Fibroblast of lung (primary cell): ENCODE results near the gene PPP1R15B. TPM values are rescaled to one million over a fixed set of nuclear protein-coding genes. Genes with fewer than 3 reads are reported as not detected.

Source experiments
- DNase-seq, 2 donors: peaks; one replicate each; pipeline versions ENCODE4 v3.0.0 to v3.0.0-alpha.2; 2010; ENCODE audit warnings: low read depth in 2 of 2
- H2AFZ ChIP-seq: 2 replicates; pipeline ENCODE4 v1.5.1; 2012; ENCODE audit warnings: low read length, control low read depth, inconsistent platforms
- H3K27ac ChIP-seq: 2 replicates; pipeline ENCODE4 v1.5.1; 2011; ENCODE audit warnings: low read length, control low read depth; ENCODE audit not compliant: insufficient read depth
- H3K27me3 ChIP-seq: 2 replicates; pipeline ENCODE4 v1.5.1; 2011; ENCODE audit warnings: mild to moderate bottlenecking, low read length; ENCODE audit not compliant: control insufficient read depth, insufficient read depth
- H3K36me3 ChIP-seq: 2 replicates; pipeline ENCODE4 v1.5.1; 2011; ENCODE audit warnings: low read length; ENCODE audit not compliant: control insufficient read depth, insufficient read depth
- H3K4me1 ChIP-seq: 2 replicates; pipeline ENCODE4 v1.5.1; 2011; ENCODE audit warnings: low read length; ENCODE audit not compliant: control insufficient read depth, insufficient read depth; ENCODE audit errors: extremely low read depth
- H3K4me2 ChIP-seq: 2 replicates; pipeline ENCODE4 v1.5.1; 2011; ENCODE audit warnings: low read length, control low read depth; ENCODE audit not compliant: insufficient read depth; ENCODE audit errors: extremely low read depth
- H3K4me3 ChIP-seq, 4 experiments: fragments of 200-600 bp in 1 of 4; sonication (generic) in 1 of 4; replicated peaks in 1 of 4; 2 replicates each; pipeline ENCODE4 v1.5.1; 2011 to 2016; ENCODE audit warnings: low read length in 4 of 4, low read depth in 3 of 4, mild to moderate bottlenecking in 3 of 4, control low read depth in 2 of 4, inconsistent platforms in 1 of 4, mixed read lengths in 1 of 4; ENCODE audit not compliant: insufficient read depth in 1 of 4; ENCODE audit errors: control extremely low read depth in 1 of 4
- H3K79me2 ChIP-seq: 2 replicates; pipeline ENCODE4 v1.5.1; 2012; ENCODE audit warnings: mild to moderate bottlenecking, low read length, inconsistent platforms; ENCODE audit not compliant: control insufficient read depth, insufficient read depth
- H3K9ac ChIP-seq: 2 replicates; pipeline ENCODE4 v1.5.1; 2011; ENCODE audit warnings: mild to moderate bottlenecking, low read length, control low read depth; ENCODE audit not compliant: insufficient read depth
- H3K9me3 ChIP-seq: 2 replicates; pipeline ENCODE4 v1.5.1; 2012; ENCODE audit warnings: low read depth, low read length; ENCODE audit not compliant: control insufficient read depth, insufficient read depth
- H4K20me1 ChIP-seq: 2 replicates; pipeline ENCODE4 v1.5.1; 2011; ENCODE audit warnings: low read length; ENCODE audit not compliant: control insufficient read depth, insufficient read depth; ENCODE audit errors: extremely low read depth
- CTCF ChIP-seq, 2 donors: IDR thresholded peaks in 1 of 2; conservative IDR thresholded peaks in 1 of 2; 1 replicate in 1 of 2; 2 replicates in 1 of 2; pipeline ENCODE4 v1.5.1; 2011 to 2012; ENCODE audit warnings: low read length in 2 of 2, control low read depth in 1 of 2, inconsistent platforms in 1 of 2, low read depth in 1 of 2, mild to moderate bottlenecking in 1 of 2
- EZH2 ChIP-seq: IDR thresholded peaks from 2 replicates; pipeline ENCODE4 v1.5.1; 2012; ENCODE audit warnings: low read length, control low read depth, mild to moderate bottlenecking; ENCODE audit errors: missing control alignments
- polyA plus RNA-seq, 2 donors: library from polyadenylated mRNA; depleted of rRNA in 1 of 2; stranded (reverse) in 1 of 2; unstranded in 1 of 2; fragments of >200 nt; gene quantifications; 2 replicates each; pipeline ENCODE4 v1.2.1, GENCODE V29; 2011 to 2012; ENCODE audit warnings: missing spikeins in 1 of 2
- total RNA-seq: library from RNA; depleted of rRNA; stranded (reverse); fragments of >200 nt; gene quantifications from 2 replicates; pipeline ENCODE4 v1.2.1, GENCODE V29; 2014

The PPP1R15B gene
- total and polyA plus RNA-seq, 2 donors (not counting 1 experiment from before 2014, with no cell fraction given), result 22.4 to 27.7 TPM

DNA sequence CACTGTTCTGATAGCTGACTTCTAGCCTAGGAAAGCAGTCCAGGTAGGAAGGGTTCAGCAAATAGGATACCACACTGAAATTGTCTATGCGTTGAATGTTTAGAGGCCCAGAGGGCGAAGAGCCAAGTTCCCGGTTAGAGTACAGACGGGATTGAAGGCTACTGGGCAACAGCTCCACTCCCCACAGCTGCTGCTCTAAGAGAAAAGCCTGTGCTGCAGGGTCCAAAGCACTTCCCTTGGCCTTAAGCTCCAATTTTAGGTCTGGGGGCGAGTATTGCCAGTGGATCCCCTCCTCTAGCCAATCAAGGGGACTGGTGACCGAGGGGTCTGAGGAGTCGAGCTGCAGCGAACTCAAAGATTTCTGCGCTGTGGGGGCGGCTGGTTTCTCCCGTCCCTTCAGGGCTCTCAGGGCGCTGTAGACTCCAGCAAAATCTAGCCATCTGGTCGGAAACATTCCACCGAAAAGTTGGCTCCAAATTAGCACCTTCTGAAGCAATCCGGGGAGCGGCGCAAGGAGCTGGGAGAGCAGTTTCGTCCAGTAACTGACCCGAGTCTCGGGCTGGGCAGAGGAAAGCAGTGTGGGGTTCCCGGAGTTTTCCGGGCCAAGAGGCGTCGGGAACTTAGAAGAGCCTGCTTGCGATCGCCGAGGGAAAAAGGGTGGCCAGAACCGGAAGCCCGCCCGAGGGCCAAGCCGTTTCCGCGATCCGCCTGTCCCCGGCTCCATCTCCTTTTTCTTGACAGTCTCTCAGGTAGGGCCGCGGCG, 748 bp downstream of the PPP1R15B start:
- TF ChIP-seq CTCF (conservative IDR thresholded peaks at IDR 0.05 in 1 of 2, IDR thresholded peaks at IDR 0.05 in 1 of 2; ENCODE audit: low read depth in 1 of 2, low read length in 2 of 2), result no peak
- Histone ChIP-seq H3K9me3 (no peaks in the 10 kb centered on the region), H3K36me3 (no peaks in the 10 kb centered on the region), H3K4me3 (peak overlapping the region; percentile 86 to 99 (median 97)), H3K79me2 (peaks cover 57% of the 10 kb centered on the region), H2AFZ (no peak overlapping the region), H3K27me3 (no peaks in the 10 kb centered on the region), H3K4me1 (peaks cover 2% of the 10 kb centered on the region), H3K27ac (peak overlapping the region; percentile 100), H3K4me2 (peak overlapping the region; percentile 98), H4K20me1 (peaks cover 16% of the 10 kb centered on the region), H3K9ac (peak overlapping the region; percentile 100)
- DNase-seq, result peak; percentile 45 to 51

DNA sequence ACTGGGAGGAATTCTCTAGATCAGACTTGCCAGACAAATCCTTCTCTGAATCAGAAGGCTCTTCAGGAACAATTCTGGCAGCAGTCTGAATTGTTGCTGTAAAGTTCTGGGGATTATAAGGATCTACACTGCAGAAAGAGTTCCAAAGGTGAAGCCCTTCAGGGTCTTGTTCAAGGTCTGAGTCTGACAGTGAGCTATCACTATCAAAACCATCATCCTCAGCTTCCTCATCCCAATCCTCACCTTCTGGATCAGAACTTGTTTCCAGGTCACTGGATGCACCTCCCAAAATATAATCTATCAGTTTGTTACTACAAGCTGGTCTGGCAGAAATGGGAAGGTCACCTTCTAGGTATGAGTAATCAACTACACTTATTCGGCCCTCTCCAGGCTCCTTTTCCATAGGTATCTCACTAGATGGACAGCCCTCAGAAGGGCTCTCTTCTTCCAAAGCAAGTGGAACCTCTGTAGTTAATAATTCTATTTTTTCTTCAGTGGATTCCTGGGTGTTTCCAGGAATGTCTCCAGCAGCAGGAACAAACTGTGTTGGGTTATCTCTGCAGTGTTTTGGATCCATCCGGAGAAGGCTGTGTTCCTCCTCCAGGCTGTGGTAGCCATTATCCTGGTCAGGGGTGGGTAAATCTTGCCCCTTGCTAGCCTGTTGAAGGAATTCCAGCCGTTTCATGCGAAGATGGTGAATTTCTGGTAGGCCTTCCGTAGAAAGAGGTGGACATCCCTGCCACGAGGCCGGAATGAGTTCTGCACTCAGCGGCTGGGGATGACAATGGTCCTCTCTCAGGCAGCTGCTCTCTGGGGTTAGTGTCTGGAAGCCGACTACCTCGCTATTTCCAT, 1.6 kb downstream of the PPP1R15B start:
- no peak for TF ChIP-seq EZH2
- Histone ChIP-seq H2AFZ (no peak overlapping the region), H3K4me3 (peak overlapping the region; percentile 86 to 99 (median 97)), H3K27me3 (no peaks in the 10 kb centered on the region), H3K4me2 (peak overlapping the region; percentile 98), H3K79me2 (peaks cover 65% of the 10 kb centered on the region), H3K4me1 (peaks cover 2% of the 10 kb centered on the region), H3K9ac (peak overlapping the region; percentile 100), H3K9me3 (no peaks in the 10 kb centered on the region), H3K36me3 (no peaks in the 10 kb centered on the region), H4K20me1 (peaks cover 16% of the 10 kb centered on the region), H3K27ac (peak overlapping the region; percentile 100)
- no peak for DNase-seq

GRCh38 chr1:204409123-204409522, 2.5 kb downstream of the PPP1R15B start:
- Histone ChIP-seq H3K79me2 (peaks cover 71% of the 10 kb centered on the region), H2AFZ (no peak overlapping the region), H3K27me3 (no peaks in the 10 kb centered on the region), H3K4me3 (peak overlapping the region; percentile 86 to 99 (median 97)), H3K9me3 (no peaks in the 10 kb centered on the region), H3K4me1 (peaks cover 2% of the 10 kb centered on the region), H3K36me3 (no peaks in the 10 kb centered on the region), H4K20me1 (peaks cover 16% of the 10 kb centered on the region), H3K27ac (peak overlapping the region; percentile 100), H3K4me2 (peak overlapping the region; percentile 98), H3K9ac (peak overlapping the region; percentile 100)
- peak in 1 of 2 donors; percentile 19 for DNase-seq
- no peak for TF ChIP-seq EZH2
- TF ChIP-seq CTCF (conservative IDR thresholded peaks at IDR 0.05 in 1 of 2, IDR thresholded peaks at IDR 0.05 in 1 of 2; ENCODE audit: low read depth in 1 of 2, low read length in 2 of 2), result no peak
